ENCODE results near the gene KCNJ8. TPM values are rescaled to one million over a fixed set of nuclear protein-coding genes. Genes with fewer than 3 reads are reported as not detected.

The KCNJ8 gene
- 17.2 TPM for total RNA-seq

DNA sequence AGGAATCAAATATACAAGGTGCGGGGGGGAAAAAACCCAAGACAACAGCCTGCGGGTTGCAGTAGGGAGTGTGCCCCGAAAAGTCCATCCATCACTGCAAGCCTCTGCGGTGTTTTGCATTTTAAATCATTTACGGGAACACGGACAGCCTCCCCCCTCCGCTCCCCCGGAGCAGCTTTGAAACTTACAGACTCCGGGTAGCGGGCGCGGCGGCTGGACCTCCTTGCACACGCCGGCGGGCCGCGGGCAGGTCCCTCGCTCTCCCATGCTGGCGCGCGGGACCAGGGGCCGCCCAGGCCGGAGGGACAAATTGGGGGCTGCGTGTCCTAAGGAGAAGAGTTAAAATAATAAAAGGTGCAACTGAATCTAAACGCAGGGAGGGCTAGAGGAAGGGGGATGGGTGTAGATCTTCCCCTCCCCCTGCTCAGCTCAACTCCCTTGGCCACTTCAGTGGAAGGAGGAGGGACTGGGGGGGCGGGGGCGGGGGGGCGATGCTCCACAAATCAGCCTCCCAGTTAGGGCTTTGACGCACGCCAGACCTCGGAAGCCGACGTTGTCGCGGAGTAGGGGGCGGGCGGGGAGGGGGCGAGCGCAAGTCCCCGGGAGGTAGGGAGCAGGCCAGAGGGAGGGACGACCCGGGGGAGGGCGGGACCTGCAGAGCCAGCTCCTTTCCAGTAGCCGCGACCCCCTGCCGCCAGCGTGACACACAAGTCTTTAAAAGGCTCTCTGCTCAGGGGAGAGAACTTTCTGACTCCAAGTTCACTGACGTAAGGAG is at the start of gene KCNJ8:
Gene KCNJ8, minus strand, starts transcription at position 349 of the 775 bp plus-strand sequence. CDS start 1,090 bp downstream, outside the sequence.
- peak in 1 of 2 donors; percentile 93 for DNase-seq (ENCODE audit: extremely low spot score in 2 of 2)
- Histone ChIP-seq H3K27ac (peak within 1 kb of the TSS; percentile 82), H3K36me3 (no peaks in the 10 kb centered on the region), H3K9me3 (no peaks in the 10 kb centered on the region), H3K27me3 (no peaks in the 10 kb centered on the region), H3K4me1 (peaks cover 7% of the 10 kb centered on the region), H3K4me3 (peak within 1 kb of the TSS; percentile 60 to 72)
- TF ChIP-seq POLR2AphosphoS5 (IDR thresholded peaks at IDR 0.05; ENCODE audit: insufficient read depth in 1 of 2, low read depth in 1 of 2): peak in 1 of 2 donors; percentile 81
- no peak for TF ChIP-seq CTCF (IDR thresholded peaks at IDR 0.05)
- intact Hi-C loops (cut with DNase I): loop anchor here (10.0 kb wide), 1 partner anchor 60 kb away; no protein-coding TSS in a partner anchor

DNA sequence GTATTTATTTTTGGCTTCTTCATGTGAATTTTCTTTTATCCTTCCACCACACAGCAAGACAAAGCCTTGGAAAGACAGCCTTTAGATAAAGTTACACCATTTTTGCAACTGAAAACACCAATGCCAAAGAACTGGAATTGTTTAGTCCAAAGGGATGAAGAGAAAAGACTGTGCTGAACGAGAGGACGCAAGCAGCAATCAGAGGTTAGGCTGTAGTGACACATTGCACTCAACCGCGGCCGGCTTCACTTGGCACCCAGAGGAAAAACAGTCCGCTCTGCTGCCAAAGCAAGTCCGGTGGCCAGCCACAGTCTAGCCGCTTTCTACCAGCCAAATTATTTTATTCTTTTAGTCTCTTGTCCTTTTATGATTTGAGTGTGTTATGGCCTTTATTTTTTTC is 49.1 kb upstream of the KCNJ8 start:
- intact Hi-C loops (cut with DNase I): no loop called here
- Histone ChIP-seq H3K27me3 (no peaks in the 10 kb centered on the region), H3K4me1 (peaks cover 51% of the 10 kb centered on the region), H3K4me3 (no peak overlapping the region), H3K9me3 (no peaks in the 10 kb centered on the region), H3K36me3 (no peaks in the 10 kb centered on the region), H3K27ac (peak overlapping the region; percentile 40)
- DNase-seq (ENCODE audit: extremely low spot score in 2 of 2): no peak
- no peak for TF ChIP-seq CTCF (IDR thresholded peaks at IDR 0.05)
- TF ChIP-seq POLR2AphosphoS5 (IDR thresholded peaks at IDR 0.05; ENCODE audit: insufficient read depth in 1 of 2, low read depth in 1 of 2): peak in 1 of 2 donors; percentile 26

- no peak overlapping the region for H3K4me3 ChIP-seq
- intact Hi-C loops (cut with DNase I): no loop called here
- no peaks in the 10 kb centered on the region for H3K9me3 ChIP-seq
- H3K27me3 ChIP-seq: no peaks in the 10 kb centered on the region
- H3K27ac ChIP-seq: no peak overlapping the region
- H3K36me3 ChIP-seq: no peaks in the 10 kb centered on the region
- H3K4me1 ChIP-seq: peaks cover 25% of the 10 kb centered on the region
- TF ChIP-seq POLR2A (IDR thresholded peaks at IDR 0.05): no peak
- peak in 1 of 2 donors; percentile 62 for TF ChIP-seq POLR2AphosphoS5 (IDR thresholded peaks at IDR 0.05; ENCODE audit: insufficient read depth in 1 of 2, low read depth in 1 of 2)
- DNase-seq (ENCODE audit: extremely low spot score in 2 of 2): no peak
These were observed 45.2 kb upstream of the KCNJ8 start for GRCh38 chr12:21819678-21820077.

- no peaks in the 10 kb centered on the region for H3K27me3 ChIP-seq
- peaks cover 25% of the 10 kb centered on the region for H3K4me1 ChIP-seq
- intact Hi-C loops (cut with DNase I): no loop called here
- H3K36me3 ChIP-seq: no peaks in the 10 kb centered on the region
- H3K27ac ChIP-seq: no peak overlapping the region
- H3K4me3 ChIP-seq: no peak overlapping the region
- H3K9me3 ChIP-seq: no peaks in the 10 kb centered on the region
- no peak for TF ChIP-seq POLR2AphosphoS5 (IDR thresholded peaks at IDR 0.05; ENCODE audit: insufficient read depth in 1 of 2, low read depth in 1 of 2)
- TF ChIP-seq POLR2A (IDR thresholded peaks at IDR 0.05): no peak
- no peak for TF ChIP-seq CTCF (IDR thresholded peaks at IDR 0.05)
- no peak for DNase-seq (ENCODE audit: extremely low spot score in 2 of 2)
These were observed 44.7 kb upstream of the KCNJ8 start for GRCh38 chr12:21819236-21819635.

DNA sequence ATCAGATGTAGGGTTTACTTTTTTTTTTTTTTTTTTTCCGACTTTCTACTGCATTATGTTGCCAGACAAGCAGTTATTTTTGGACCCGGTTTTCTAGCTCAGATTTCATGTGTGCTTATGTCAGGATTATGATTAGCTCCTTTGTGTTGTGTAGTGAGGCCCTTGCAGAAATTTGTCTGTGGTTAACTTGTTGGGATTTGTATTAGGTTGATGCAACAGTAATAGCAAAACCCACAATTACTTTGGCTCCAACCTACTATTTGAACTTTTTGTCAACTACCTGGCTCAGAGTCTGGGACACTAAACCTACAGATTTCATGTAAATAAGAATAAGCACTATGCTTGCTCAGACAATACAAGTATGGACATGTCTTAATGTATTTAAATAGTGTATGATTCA is 44.1 kb upstream of the KCNJ8 start:
- Histone ChIP-seq H3K27me3 (no peaks in the 10 kb centered on the region), H3K36me3 (no peaks in the 10 kb centered on the region), H3K9me3 (no peaks in the 10 kb centered on the region), H3K27ac (no peak overlapping the region), H3K4me1 (peaks cover 25% of the 10 kb centered on the region), H3K4me3 (no peak overlapping the region)
- no peak for TF ChIP-seq POLR2AphosphoS5 (IDR thresholded peaks at IDR 0.05; ENCODE audit: insufficient read depth in 1 of 2, low read depth in 1 of 2)
- TF ChIP-seq CTCF (IDR thresholded peaks at IDR 0.05): no peak
- TF ChIP-seq POLR2A (IDR thresholded peaks at IDR 0.05): no peak
- no peak for DNase-seq (ENCODE audit: extremely low spot score in 2 of 2)
- intact Hi-C loops (cut with DNase I): no loop called here
